DMS114 treated with DMSO at 0.1 percent for 48 hours (cell line): Measurements from ENCODE around the gene XPO5.
"Not testable (repeated sequence)": the region's sequence is repeated elsewhere in the genome, so short reads cannot be mapped to it uniquely, and the experiment has no call there.

Experiments
- DNase-seq: peaks from one replicate; lab custom pipeline; 2025; ENCODE audit not compliant: unreplicated experiment; lab: John Stamatoyannopoulos, UW

The XPO5 gene

DNA sequence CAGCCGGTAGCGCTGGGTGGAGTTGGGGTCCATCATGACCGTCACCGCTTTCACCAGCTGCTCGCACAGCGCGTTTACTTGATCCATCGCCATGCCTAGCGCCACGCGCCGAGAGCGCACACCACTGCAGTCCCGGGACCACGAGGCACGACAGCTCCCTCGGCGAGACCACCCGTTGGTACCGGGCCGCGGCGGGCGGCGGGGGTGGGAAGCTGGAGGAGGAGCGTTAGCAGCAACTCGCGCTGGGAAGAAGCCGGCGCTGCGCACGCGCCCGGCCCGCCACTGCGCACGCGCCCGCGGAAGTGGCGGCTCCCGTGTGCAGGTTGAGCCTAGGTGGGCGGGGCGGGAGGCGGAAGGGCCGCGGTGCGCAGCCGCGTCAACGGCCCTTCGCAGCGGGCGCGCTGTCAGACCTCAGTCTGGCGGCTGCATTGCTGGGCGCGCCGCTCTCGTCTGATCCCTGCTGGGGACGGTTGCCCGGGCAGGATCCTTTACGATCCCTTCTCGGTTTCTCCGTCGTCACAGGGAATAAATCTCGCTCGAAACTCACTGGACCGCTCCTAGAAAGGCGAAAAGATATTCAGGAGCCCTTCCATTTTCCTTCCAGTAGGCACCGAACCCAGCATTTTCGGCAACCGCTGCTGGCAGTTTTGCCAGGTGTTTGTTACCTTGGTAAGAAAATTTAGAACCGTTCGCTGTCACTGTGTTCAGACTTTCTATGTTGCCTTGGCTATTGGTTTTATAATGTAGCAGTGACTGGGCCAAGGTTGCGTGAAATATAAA is at the start of gene XPO5, which contains the start of gene POLH:
Gene XPO5 (minus strand): TSS at position 267 of the 780 bp plus-strand sequence. CDS start 174 bp downstream, at position 93.
Gene POLH (plus strand): TSS at position 414 of the 780 bp plus-strand sequence. CDS start 6,135 bp downstream, outside the sequence.
- peak; percentile 93 for DNase-seq

DNA sequence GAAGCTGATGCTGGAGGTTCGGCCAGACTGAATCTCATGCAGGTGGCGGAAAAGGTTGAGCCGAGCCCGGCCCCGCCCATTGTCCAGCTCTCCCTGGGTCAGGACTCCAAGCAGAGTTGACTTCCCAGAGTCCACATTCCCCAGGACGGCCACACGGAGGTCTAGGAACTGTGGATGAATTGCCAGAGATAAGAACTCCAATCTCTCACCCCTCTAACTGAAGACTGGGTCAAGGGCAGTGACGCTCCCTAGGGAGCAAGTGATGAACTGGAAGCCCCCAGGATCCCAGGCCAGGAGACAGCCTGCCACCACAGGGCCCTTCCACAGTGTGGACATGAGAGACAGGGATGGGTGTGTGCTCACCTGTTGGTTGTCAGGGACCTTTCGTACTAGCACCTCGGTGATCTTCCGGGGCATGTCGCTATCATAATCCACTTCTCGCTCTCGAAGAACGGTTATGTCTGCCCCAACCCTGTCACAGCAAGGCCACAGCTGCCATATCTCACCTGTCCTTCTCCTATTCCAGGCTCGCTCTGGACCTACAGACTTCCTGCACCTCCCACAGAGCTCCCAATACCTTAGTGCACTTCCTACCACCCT is 49.7 kb upstream of the XPO5 start:
- DNase-seq, result no peak

DNA sequence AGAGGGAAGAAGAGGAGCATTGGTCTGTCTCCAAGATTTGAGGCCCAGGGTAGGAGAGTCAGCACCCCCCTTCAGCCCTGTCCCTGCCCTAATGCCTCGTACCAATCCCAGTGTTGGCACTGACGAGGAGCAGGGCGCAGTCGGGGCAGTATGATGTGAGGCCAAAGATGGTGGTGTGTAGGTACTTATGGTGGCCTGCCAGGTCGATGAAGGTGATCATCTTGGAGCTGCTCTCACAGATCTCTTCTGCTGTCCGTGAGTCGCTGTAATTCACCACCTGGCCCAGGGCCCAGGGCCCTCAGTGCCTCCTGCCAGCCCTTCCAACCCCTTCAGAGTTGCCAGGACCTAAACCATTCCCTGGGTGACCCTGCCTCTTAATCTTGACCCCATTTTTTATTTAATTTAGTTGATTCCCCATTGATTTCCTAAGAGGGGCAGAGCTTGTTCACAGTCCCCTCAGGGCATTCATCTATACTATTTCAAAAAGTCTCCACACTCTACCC is 49.0 kb upstream of the XPO5 start:
- no peak for DNase-seq

DNA sequence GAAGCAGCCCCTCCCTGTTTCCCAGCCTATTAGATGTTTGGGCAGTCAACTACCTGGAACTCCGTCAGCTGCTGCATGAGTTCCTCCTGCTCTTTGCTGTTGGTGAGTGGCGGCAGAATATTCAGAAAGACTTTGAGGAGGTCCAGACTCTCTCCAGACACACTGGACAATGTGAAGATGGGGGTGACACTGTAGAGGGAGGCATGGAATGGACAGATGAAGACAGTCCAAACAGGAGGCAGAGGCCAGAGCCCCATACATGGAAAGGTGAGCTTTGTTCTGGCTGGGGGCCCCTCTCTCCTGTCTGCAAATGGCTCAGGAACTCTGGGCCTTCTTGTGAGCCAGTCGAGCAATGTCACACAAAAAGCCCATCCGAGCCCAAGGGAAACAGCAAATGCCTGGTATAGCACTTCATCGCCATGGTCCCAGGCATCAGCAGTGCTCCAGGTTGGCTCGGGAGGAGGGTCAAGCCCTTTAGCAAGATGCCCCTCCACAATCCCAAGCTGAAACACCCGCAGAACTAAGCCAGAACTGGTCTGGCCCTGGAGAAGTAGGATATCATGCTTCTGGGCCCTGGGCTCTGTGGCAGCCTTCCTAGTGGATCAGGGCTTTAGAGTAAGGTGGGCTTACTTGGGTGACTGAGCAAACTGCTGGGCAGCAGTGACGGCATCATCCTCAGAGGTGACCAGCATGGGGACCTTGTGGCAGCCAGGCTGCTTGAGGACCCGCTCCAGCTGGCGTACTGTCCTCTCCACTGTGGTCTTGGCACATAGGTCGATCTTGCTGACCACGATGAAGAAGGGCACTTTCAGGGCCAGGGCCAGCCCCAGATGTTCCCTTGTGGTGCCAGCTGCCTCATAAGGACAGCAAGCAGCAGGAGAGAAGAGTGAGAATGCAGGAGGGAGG is 48.3 kb upstream of the XPO5 start:
- no peak for DNase-seq

DNA sequence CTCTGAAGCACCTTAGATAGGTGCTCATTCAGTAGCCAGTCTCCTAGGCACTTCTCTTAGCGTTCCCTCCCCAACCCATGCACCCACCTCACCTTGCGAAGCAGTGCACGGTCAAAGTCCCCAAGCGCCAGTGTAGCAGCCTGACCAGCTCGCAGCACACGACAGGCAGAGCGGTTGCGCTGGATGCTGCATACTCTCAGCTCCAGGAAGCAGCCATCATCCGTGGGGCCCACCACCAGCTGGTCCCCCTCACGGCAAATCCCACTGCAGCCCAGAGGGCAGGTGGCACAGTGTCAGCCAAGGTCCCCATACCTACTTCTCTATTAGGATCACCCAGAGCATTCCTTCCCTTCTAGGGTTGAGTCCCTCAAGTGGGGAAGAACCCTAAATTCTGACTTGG is 46.7 kb upstream of the XPO5 start:
- no peak for DNase-seq

DNA sequence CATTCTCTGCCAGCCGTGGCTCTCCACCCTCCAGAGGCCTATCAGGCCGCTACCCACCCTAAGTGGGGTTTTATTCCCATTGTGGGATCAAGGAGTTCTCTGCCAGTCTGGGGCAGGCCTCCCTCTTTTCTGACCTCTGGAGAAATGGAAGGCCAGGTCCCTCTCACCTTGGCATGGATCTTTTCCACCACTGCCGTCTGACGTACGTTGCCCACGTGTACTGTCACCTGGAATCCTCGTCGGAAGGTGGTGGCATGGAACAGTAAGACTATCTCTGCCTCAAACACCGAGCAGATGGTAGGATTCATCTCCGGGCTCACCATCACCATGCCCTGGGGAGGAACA is 46.0 kb upstream of the XPO5 start:
- no peak for DNase-seq

DNA sequence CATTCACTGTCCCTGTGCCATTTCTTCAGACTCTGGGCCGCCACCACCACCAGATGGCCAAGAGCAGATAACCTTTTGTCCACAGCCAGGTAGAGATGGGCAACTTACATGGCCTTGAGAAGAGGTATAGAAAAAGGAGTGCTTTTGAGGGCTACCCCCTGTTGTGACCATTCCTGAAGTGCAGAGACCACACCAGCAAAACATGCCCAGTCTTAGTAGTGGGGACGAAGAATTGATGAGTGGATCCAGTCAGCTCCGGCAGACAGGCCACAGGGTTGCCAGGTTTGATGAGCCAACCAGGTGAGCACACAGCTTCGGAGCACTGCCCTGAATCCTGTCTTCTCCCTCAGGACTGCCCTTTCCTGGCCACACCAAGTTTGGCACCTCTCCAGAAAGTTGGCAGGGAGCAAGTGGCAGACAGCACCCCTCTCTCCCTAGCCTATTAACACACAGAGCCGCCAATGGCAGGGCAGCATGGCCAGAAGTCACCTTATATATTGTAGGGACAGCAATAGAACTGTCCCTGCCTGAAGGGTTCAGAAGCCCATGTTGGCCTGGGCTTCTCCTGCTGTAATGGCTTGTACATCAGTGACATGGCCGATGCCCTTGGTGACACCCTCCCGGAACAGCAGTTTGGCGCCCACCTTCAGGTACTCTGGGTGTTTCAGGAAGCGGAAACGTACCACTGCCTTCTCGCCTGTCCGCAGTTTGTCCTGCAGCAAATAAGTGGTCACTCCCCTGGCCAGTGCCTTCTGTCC is 45.4 kb upstream of the XPO5 start:
- no peak for DNase-seq

DNA sequence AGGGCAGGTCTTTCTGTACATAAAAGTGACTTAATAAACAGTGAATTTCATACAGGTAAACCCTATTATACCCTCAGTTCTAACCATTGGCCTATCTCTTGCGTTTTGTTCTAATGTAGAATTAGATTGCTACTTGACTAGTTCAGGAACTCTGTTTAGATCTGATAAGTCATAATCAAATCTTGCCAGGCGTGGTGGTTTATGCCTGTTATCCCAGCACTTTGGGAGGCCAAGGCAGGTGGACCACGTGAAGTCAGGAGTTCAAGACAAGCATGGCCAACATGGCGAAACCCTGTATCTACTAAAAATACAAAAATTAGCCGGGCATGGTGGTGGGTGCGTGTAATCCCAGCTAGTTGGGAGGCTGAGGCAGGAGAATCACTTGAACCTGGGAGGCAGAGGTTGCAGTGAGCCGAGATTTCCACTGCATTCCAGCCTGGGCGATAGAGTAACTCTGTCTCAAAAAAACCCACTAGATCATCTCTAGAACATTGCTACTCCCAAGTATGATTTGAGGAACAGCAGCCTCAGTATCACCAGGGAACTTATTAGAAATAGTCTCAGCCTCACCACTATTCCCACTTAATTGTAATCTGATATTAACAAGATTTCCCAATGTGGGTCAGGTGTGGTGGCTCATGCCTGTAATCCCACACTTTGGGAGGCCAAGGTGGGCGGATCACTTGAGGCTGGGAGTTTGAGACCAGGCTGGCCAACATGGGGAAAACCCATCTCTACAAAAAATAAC is 41.1 kb upstream of the XPO5 start:
- no peak for DNase-seq

DNA sequence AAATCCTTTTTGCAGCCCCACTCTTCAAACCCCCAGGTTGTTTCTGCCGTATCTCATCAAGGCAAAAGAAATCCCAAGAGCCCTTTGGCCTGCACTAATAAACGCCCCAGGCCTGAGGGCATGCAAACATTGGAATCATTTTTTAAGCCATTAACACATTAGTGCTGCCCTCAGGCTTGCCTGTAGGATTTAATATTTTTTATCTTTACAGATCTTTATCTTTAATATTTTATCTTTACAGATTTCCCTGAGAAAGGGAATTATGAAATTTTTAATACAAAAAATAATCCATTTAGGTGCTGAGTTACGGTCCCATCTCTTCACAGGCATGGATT is 38.5 kb upstream of the XPO5 start:
- no peak for DNase-seq

DNA sequence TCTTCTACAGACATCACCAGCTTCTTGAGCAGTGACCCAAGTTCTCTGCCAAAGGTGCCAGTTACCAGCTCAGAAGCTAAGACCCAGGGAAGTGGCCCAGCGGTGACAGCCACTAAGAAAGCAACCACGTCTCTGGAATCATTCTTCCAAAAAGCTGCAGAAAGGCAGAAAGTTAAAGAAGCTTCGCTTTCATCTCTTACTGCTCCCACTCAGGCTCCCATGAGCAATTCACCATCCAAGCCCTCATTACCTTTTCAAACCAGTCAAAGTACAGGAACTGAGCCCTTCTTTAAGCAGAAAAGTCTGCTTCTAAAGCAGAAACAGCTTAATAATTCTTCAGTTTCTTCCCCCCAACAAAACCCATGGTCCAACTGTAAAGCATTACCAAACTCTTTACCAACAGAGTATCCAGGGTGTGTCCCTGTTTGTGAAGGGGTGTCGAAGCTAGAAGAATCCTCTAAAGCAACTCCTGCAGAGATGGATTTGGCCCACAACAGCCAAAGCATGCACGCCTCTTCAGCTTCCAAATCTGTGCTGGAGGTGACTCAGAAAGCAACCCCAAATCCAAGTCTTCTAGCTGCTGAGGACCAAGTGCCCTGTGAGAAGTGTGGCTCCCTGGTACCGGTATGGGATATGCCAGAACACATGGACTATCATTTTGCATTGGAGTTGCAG is 38.0 kb upstream of the XPO5 start:
- no peak for DNase-seq

DNA sequence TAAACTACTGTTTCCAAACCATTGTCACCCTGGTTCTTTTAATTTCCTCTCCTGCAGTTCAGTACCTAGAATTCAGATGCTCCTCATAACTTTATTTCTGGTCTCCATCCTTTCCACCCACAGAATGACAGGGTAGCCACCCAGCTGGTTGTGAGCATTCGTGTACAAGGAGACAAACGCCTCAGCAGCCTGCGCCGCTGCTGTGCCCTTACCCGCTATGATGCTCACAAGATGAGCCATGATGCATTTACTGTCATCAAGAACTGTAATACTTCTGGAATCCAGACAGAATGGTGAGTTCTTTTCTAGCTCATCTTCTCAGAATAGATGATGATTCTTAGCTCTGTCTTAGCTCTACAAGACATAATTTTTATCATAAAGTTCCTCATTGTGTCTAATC is 34.6 kb upstream of the XPO5 start:
- no peak for DNase-seq

DNA sequence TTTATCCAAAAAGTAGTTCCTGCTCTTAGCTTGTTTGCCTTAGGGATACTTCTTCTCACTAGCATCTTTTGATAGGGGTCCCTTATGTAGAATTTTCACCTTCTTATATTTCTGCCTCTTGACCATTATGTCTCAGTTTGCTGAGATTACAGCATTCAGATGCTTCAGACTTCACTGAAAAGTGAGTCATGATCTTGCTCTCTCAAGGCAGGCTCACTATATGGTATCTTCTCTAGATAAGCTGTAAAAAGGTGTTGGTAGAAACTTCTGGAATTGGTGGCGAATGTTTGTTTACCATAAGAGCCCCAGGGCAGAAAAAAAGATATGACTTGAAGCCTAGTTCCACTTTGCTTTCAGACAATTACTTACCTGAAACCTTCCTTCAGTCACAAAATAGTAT is 33.6 kb upstream of the XPO5 start:
- DNase-seq, result no peak

DNA sequence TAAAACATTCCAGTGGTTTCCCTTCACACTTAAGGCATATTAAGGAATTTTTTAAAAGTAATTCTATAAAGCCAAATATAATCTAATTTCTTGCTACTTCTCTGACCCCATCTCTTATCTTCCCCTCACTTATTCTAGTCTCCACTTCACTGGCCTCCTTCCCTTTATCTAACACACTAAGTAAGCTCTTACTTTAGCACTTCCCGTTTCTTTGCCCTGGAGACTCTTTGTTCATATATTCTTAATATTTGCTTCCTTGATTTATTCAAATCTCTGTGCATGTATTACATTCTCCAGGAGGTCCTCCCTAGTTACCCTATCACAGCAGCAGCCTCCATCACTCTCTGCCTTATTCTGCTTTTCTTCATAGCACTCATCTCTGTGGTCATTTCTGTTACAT is 33.0 kb upstream of the XPO5 start:
- no peak for DNase-seq

DNA sequence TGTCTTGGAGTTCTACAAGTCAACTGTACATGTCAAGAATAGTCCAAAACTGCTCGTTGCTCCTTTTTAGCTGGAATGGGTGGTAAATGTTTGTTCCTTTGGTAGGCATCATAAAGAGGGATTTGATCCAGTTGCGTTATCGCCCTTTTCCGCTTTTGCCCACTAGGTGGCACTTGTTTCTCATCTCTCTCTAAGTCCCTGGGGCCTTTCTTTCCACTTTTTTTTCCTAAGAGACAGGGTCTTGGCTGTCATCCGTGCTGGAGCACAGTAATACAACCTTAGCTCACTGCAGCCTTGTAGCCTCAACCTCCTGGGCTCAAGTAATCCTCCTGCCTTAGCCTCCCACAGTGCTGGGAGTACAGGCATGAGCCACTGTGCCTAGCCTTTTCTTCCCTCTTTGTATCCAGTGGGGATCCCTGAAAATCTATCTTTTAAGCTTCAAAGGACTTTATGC is 32.5 kb upstream of the XPO5 start:
- peak; percentile 85 for DNase-seq

DNA sequence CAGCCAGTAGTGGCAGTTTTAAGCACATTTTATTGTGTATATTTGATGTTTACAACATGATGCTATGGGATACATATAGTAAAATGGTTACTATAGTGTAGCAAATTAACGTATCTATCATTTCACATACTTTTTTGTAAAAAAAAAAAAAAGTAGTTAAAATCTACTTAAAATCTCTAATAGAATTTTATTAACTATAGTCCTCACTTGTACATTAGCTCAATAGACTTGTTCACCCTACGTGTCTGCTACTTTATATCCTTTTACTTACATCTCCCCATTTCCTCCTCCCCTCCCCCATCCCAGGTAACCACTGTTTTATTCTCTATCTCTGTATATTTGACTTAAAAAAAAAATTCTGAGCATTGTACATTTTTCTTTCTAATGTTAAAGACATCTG is 30.2 kb upstream of the XPO5 start:
- DNase-seq, result no peak

DNA sequence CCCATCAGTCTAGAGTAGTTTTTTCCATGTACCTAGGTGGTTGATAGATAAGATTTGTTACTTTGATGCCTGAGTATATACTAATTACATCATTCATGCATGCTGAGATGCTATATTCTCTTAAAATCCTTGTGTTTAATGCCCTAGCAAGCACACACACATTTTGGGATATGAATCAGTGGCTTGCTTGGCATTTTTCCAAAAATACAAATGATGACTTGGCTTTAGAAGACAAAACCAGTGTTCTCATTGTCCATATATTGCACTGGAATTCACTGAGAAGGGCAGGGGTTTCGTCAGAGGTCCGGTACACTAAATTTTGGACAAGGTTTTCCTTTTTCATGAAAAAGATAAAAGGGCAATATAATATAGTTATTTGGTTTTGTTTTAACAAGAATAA is 28.3 kb upstream of the XPO5 start:
- no peak for DNase-seq

DNA sequence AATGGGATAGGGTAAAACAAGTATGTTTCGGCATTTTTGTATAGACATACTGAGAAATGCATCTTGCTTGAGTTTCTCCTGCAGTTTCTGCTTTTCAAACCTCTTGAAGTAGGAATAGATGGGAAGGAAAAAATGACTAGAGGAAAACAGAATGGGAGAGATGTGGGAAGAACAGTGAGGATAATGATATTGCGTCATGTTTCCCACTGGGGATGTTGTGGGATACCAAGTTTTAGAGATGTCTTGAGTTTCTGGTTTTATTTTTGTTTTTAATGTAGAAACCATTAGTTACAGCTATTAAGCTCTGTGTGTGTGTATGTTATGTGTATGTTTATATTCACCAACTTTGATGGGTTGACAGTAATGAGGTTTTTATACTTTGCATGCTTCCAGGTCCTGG is 24.8 kb upstream of the XPO5 start:
- no peak for DNase-seq

DNA sequence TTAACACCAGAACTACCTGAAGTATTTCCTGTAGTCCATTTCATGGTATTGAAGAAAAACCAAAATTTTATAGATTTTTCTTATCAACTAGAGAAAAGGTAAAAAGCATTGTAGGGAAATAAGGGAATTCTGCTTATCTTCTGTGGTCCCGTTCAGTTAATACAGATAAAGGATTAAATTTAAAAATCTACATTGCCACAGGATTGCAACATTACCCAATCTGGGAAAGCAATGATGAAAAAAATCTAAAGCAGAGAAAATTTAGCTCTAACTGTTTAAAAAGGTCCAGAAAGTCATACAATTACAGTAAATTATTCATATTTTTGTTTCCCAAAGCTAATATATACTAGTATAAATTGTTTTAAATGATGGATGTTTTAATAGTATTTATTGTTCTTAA is 18.1 kb upstream of the XPO5 start:
- no peak for DNase-seq

DNA sequence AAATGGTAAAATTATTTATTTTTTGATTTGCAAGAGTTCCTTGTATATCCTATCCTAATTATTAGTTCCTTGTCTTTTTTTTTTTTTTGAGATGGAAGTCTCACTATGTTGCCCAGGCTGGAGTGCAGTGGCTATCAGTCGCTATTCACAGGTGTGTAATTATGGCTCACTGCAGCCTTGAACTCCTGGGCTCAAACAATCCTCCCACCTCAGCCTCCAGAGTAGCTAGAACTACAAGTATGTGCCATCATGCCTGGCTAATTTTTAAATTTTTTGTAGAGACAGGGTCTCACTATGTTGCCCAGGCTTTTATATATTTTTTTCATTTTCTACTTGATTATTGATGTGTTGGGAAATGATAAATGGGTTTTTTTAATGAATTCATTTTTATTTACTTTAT is 13.7 kb upstream of the XPO5 start:
- not testable (repeated sequence) for DNase-seq

DNA sequence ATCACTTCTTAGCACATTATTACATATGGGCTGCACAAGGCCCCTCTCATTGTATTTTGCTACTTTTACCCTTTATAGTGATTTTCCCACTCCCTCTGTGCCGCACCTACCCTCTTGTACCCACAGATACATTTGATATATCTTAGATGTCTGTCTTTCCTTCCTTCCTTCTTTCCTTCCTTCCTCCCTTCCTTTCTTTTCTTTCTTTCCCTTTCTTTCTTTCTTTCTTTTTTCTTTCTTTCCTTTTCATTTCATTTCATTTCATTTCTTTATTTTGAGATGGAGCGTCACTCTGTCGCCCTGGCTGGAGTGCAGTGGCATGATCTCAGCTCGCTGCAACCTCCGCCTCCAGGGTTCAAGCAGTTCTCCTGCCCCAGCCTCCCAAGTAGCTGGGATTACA is 12.4 kb upstream of the XPO5 start:
- DNase-seq, result no peak
